NK-92 (cell line): ENCODE measurements around the gene SMURF1.

Experiments
- DNase-seq: peaks from one replicate; lab custom pipeline; 2025; ENCODE audit not compliant: unreplicated experiment; lab: John Stamatoyannopoulos, UW

The SMURF1 gene

GRCh38 chr7:99141841-99142726 lies 1.8 kb downstream of the SMURF1 start:
- DNase-seq = no peak

GRCh38 chr7:99141334-99141733 lies 2.6 kb downstream of the SMURF1 start:
- no peak for DNase-seq

GRCh38 chr7:99140813-99141212 lies 3.1 kb downstream of the SMURF1 start:
- DNase-seq = no peak

- DNase-seq = no peak
Measured at GRCh38 chr7:99139036-99139435, 4.9 kb downstream of the SMURF1 start.

- DNase-seq = no peak
Measured at GRCh38 chr7:99137411-99138180, 6.3 kb downstream of the SMURF1 start.

- no peak for DNase-seq
Measured at GRCh38 chr7:99135938-99136337, 8.0 kb downstream of the SMURF1 start.

GRCh38 chr7:99133766-99134564 lies 9.9 kb downstream of the SMURF1 start:
- DNase-seq = no peak

- DNase-seq = no peak
Measured at GRCh38 chr7:99132595-99133321, 11.2 kb downstream of the SMURF1 start.

- DNase-seq = no peak
Measured at GRCh38 chr7:99131290-99131689, 12.6 kb downstream of the SMURF1 start.

- DNase-seq = no peak
Measured at GRCh38 chr7:99129536-99129935, 14.4 kb downstream of the SMURF1 start.

- no peak for DNase-seq
Measured at GRCh38 chr7:99129001-99129400, 14.9 kb downstream of the SMURF1 start.

- DNase-seq = no peak
Measured at GRCh38 chr7:99128076-99128950, 15.6 kb downstream of the SMURF1 start.

- no peak for DNase-seq
Measured at GRCh38 chr7:99127636-99128035, 16.3 kb downstream of the SMURF1 start.

GRCh38 chr7:99126921-99127553 lies 16.9 kb downstream of the SMURF1 start:
- DNase-seq = no peak

- no peak for DNase-seq
Measured at GRCh38 chr7:99125505-99125865, 18.4 kb downstream of the SMURF1 start.

- no peak for DNase-seq
Measured at GRCh38 chr7:99124751-99125504, 19.0 kb downstream of the SMURF1 start.

GRCh38 chr7:99124236-99124635 lies 19.7 kb downstream of the SMURF1 start:
- DNase-seq = no peak

- no peak for DNase-seq
Measured at GRCh38 chr7:99123571-99124033, 20.3 kb downstream of the SMURF1 start.
